ENCODE results near the gene ANAPC13. TPM values are rescaled to one million over a fixed set of nuclear protein-coding genes. Genes with fewer than 3 reads are reported as not detected.

ANAPC13 gene
- total RNA-seq, 1 experiment from 2014 or later: 35.7 TPM

GRCh38 chr3:134504132-134504531 is 18.3 kb upstream of the ANAPC13 start:
- ChIA-PET CTCF (no interaction called here), POLR2A (no interaction called here), RAD21 (ENCODE audit: low non-redundant PET in 1 of 2, low total read pairs in 2 of 2, uncharacterized antibody in 2 of 2, unreplicated experiment in 2 of 2) (no interaction called here)
- ATAC-seq (no peak), DNase-seq (ENCODE audit: low read depth, low spot score) (no peak)
- Histone ChIP-seq H3K9me2 (ENCODE audit: insufficient read depth) (no peaks in the 10 kb centered on the region), H3K27ac (ENCODE audit: low read depth, low read length) (no peak overlapping the region), H3K9ac (ENCODE audit: low read length) (no peak overlapping the region), H3K27me3 (ENCODE audit: insufficient read depth, low read length) (no peaks in the 10 kb centered on the region), H4K20me1 (ENCODE audit: insufficient read depth) (no peaks in the 10 kb centered on the region), H3K79me2 (ENCODE audit: insufficient read depth, low read length) (peaks cover 20% of the 10 kb centered on the region), H3K36me3 (ENCODE audit: control insufficient read depth in 1 of 2, insufficient read depth in 2 of 2, low read length in 2 of 2) (no peaks in the 10 kb centered on the region), H3K9me3 (ENCODE audit: control insufficient read depth in 1 of 2, insufficient read depth in 1 of 2, low read depth in 1 of 2, low read length in 2 of 2) (no peaks in the 10 kb centered on the region; a peak in 1 of 4 replicates), H2AFZ (ENCODE audit: low read depth, low read length, poor library complexity, severe bottlenecking) (no peak overlapping the region), H3K4me3 (replicated peaks in 1 of 2; ENCODE audit: low read depth in 1 of 2, low read length in 2 of 2) (no peak overlapping the region), H3K4me2 (ENCODE audit: low read length) (no peak overlapping the region), H3K4me1 (ENCODE audit: control insufficient read depth in 1 of 2, insufficient read depth in 2 of 2, low read length in 2 of 2) (no peaks in the 10 kb centered on the region)
- no TSS peak for BruUV-seq (replicated peaks)
- TF ChIP-seq, protein P1, sequence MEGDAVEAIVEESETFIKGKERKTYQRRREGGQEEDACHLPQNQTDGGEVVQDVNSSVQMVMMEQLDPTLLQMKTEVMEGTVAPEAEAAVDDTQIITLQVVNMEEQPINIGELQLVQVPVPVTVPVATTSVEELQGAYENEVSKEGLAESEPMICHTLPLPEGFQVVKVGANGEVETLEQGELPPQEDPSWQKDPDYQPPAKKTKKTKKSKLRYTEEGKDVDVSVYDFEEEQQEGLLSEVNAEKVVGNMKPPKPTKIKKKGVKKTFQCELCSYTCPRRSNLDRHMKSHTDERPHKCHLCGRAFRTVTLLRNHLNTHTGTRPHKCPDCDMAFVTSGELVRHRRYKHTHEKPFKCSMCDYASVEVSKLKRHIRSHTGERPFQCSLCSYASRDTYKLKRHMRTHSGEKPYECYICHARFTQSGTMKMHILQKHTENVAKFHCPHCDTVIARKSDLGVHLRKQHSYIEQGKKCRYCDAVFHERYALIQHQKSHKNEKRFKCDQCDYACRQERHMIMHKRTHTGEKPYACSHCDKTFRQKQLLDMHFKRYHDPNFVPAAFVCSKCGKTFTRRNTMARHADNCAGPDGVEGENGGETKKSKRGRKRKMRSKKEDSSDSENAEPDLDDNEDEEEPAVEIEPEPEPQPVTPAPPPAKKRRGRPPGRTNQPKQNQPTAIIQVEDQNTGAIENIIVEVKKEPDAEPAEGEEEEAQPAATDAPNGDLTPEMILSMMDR (IDR thresholded peaks at IDR 0.05 in 2 of 3, conservative IDR thresholded peaks at IDR 0.05 in 1 of 3; ENCODE audit: borderline replicate concordance in 1 of 3, insufficient read depth in 1 of 3, low read depth in 2 of 3, low read length in 2 of 3): no peak
- TF ChIP-seq ZFX (IDR thresholded peaks at IDR 0.05): no peak
- TF ChIP-seq EGR1 (IDR thresholded peaks at IDR 0.05; ENCODE audit: low read depth): no peak
- TF ChIP-seq CBX3 (IDR thresholded peaks at IDR 0.05; ENCODE audit: low read depth): no peak
- TF ChIP-seq SP1 (IDR thresholded peaks at IDR 0.05; ENCODE audit: low read depth): no peak
- TF ChIP-seq YY1 (IDR thresholded peaks at IDR 0.05; ENCODE audit: extremely low read depth, insufficient replicate concordance, low read depth, low read length): no peak
- TF ChIP-seq FOSL1 (IDR thresholded peaks at IDR 0.05; ENCODE audit: low read depth): no peak
- intact Hi-C loops (cut with micrococcal nuclease): no loop called here

DNA sequence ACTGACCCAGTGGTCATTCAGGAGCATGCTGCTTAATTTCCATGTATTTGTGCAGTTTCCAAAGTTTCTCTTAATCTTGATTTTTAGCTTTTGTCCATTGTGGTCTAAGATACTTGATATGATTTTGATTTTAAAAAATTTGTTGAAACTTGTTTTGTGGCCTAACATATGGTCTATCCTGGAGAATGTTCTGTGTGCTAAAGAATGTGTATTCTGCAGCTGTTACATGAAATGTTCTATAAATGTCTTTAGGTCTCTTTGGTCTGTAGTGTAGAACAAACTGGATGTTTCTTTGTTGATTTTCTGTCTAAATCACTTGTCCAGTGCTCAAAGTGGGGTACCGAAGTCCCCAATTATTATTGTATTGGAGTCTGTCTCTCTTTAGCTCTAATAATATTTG is 17.5 kb upstream of the ANAPC13 start:
- intact Hi-C loops (cut with micrococcal nuclease): no loop called here
- Histone ChIP-seq H3K27me3 (ENCODE audit: insufficient read depth, low read length) (no peaks in the 10 kb centered on the region), H3K4me3 (replicated peaks in 1 of 2; ENCODE audit: low read depth in 1 of 2, low read length in 2 of 2) (no peak overlapping the region), H3K4me1 (ENCODE audit: control insufficient read depth in 1 of 2, insufficient read depth in 2 of 2, low read length in 2 of 2) (no peaks in the 10 kb centered on the region), H3K9me3 (ENCODE audit: control insufficient read depth in 1 of 2, insufficient read depth in 1 of 2, low read depth in 1 of 2, low read length in 2 of 2) (no peaks in the 10 kb centered on the region; a peak in 1 of 4 replicates), H3K27ac (ENCODE audit: low read depth, low read length) (no peak overlapping the region), H4K20me1 (ENCODE audit: insufficient read depth) (no peaks in the 10 kb centered on the region), H3K9ac (ENCODE audit: low read length) (no peak overlapping the region), H3K4me2 (ENCODE audit: low read length) (no peak overlapping the region), H3K79me2 (ENCODE audit: insufficient read depth, low read length) (peaks cover 20% of the 10 kb centered on the region), H3K9me2 (ENCODE audit: insufficient read depth) (no peaks in the 10 kb centered on the region), H2AFZ (ENCODE audit: low read depth, low read length, poor library complexity, severe bottlenecking) (no peak overlapping the region), H3K36me3 (ENCODE audit: control insufficient read depth in 1 of 2, insufficient read depth in 2 of 2, low read length in 2 of 2) (no peaks in the 10 kb centered on the region)
- ChIA-PET RAD21 (ENCODE audit: low non-redundant PET in 1 of 2, low total read pairs in 2 of 2, uncharacterized antibody in 2 of 2, unreplicated experiment in 2 of 2) (no interaction called here), CTCF (no interaction called here), POLR2A (no interaction called here)
- ATAC-seq: no peak
- DNase-seq (ENCODE audit: low read depth, low spot score): no peak
- TF ChIP-seq EZH2 (IDR thresholded peaks at IDR 0.05): no peak
- TF ChIP-seq ELF1 (IDR thresholded peaks at IDR 0.05; ENCODE audit: borderline replicate concordance, low read depth): no peak
- BruUV-seq (replicated peaks): no TSS peak

All from HCT116 (cell line).